Cardiac atrium fibroblast (primary cell): ENCODE measurements around the gene TNFSF12. TPM values are rescaled to one million over a fixed set of nuclear protein-coding genes. Genes with fewer than 3 reads are reported as not detected.

Experiments used
- total RNA-seq: library from RNA; depleted of rRNA; stranded (reverse); fragments of >200 nt; gene quantifications from 2 replicates; pipeline ENCODE4 v1.2.3, GENCODE V29; 2015

The TNFSF12 gene, protein sequence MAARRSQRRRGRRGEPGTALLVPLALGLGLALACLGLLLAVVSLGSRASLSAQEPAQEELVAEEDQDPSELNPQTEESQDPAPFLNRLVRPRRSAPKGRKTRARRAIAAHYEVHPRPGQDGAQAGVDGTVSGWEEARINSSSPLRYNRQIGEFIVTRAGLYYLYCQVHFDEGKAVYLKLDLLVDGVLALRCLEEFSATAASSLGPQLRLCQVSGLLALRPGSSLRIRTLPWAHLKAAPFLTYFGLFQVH
- total RNA-seq, result 39.2 and 40.1 TPM in 2 replicates

DNA sequence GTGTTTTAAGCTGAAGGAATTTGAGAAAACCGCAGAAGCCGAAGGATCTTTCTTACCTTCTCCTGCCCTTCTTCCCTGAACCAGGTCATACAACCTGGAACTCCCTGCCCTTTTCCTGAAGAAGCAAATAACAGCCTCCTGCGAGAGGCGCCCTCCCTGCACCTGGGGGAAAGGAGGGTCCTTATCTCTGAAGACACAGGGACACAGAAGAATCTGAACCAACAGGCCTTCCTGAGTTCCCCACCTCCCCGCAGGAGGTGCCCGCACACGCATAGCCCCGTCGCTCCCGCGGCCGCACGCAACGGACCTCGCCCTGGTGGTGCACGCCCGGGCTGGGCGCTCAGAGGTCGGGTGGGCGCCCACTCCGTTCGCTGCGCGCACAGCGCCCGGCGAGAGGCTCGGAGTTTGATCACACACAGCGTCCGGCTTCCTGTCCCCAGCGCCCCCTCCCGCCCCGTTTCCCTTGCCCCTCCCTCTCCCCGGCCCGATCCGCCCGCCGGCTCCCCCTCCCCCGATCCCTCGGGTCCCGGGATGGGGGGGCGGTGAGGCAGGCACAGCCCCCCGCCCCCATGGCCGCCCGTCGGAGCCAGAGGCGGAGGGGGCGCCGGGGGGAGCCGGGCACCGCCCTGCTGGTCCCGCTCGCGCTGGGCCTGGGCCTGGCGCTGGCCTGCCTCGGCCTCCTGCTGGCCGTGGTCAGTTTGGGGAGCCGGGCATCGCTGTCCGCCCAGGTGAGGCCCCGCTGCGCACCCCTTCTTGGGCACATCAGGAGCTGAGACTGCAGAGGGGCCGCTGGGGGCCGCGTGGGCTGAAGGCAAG lies at the start of gene TNFSF12:
Gene TNFSF12, plus strand, starts transcription at position 474 of the 816 bp plus-strand sequence. Its CDS starts 96 bp downstream, at position 570.

GRCh38 chr17:7558544-7559319 lies 9.9 kb downstream of the TNFSF12 start, which contains the start of gene TNFSF13:
Gene TNFSF13, plus strand, starts transcription at chr17:7558750. Its CDS starts 290 bp downstream, at chr17:7559040.

GRCh38 chr17:7561589-7562207 lies 12.8 kb downstream of the TNFSF12 start, which contains the start of gene SENP3:
Gene SENP3, plus strand, starts transcription at chr17:7561919. Its CDS starts 1,158 bp downstream, at chr17:7563077.

GRCh38 chr17:7579001-7579833 lies 30.4 kb downstream of the TNFSF12 start, which contains the start of gene CD68:
Gene CD68, plus strand, starts transcription at chr17:7579638. Its CDS starts 40 bp downstream, at chr17:7579678.

GRCh38 chr17:7583253-7584109 lies 34.6 kb downstream of the TNFSF12 start, which contains the start of gene MPDU1:
Gene MPDU1, plus strand, starts transcription at chr17:7583852. Its CDS starts 11 bp downstream, at chr17:7583863.

DNA sequence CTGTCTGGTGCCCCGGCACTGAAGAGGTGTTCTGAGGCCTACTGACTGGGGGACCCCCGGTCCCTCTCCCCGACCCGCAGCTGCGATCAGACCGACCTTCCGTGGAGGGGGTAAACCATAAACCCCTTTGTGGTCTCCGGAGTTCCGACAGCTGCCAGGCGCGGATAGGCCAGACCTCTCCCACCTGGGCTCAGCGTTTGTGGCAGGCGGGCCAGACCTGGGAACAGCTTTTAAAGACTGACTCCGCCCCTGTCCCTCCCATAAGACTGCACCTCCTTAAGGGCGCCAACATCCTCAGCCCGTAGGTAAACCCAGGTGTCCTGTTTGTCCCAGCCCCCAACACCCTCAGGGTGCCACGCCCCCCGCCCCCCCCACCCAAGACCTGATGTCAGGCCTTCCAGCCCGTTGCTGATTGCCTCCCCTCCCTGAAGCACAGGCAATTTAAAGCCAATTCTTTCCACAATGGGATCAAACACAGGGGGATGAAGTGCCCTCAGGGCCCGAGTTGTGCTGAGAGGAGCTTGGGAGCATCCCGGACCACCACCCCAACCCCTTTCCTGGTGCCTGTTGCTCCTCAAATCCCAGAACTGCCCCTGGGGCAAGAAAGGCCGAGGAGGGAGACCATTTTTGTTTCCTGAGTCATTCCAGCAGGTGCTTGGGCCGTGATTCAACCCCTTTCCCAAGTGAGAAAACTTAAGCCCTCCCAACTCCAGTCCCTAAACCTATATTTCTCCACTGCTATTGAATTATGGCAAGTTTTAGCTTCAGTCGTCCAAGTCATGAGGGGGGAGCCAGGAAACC lies 41.2 kb downstream of the TNFSF12 start, which contains the start of gene SOX15:
Gene SOX15, minus strand, starts transcription at position 204 of the 801 bp plus-strand sequence. CDS start 418 bp downstream, outside the sequence.

Other genes starting within 250 kb of the TNFSF12 start
- 521 and 571 TPM in 2 replicates for gene EIF5A, start 241.4 kb upstream of the TNFSF12 start, total RNA-seq
- 35.7 and 67.1 TPM in 2 replicates for gene GPS2, start 233.7 kb upstream of the TNFSF12 start, total RNA-seq
- 10.8 and 15.7 TPM in 2 replicates for gene NEURL4, start 219.7 kb upstream of the TNFSF12 start, total RNA-seq
- gene ACAP1, start 212.5 kb upstream of the TNFSF12 start, total RNA-seq, result not detected in 2 replicates
- 14.9 and 20.6 TPM in 2 replicates for gene KCTD11, start 196.9 kb upstream of the TNFSF12 start, total RNA-seq
- gene TMEM95, start 193.9 kb upstream of the TNFSF12 start, total RNA-seq, result not detected in 2 replicates
- gene TNK1, start 168.0 kb upstream of the TNFSF12 start, total RNA-seq, result under 0.01 and 0.18 TPM in 2 replicates
- 62.9 and 82.3 TPM in 2 replicates for gene PLSCR3, start 154.5 kb upstream of the TNFSF12 start, total RNA-seq
- 147 and 158 TPM in 2 replicates for gene TMEM256, start 145.0 kb upstream of the TNFSF12 start, total RNA-seq
- gene NLGN2, start 141.2 kb upstream of the TNFSF12 start, total RNA-seq, result 7.8 and 12.5 TPM in 2 replicates
- gene SPEM1, start 128.7 kb upstream of the TNFSF12 start, total RNA-seq, result not detected in 2 replicates
- not detected in 2 replicates for gene SPEM2, start 123.4 kb upstream of the TNFSF12 start, total RNA-seq
- gene SPEM3, start 120.2 kb upstream of the TNFSF12 start, total RNA-seq, result not detected in 2 replicates
- gene TMEM102, start 113.6 kb upstream of the TNFSF12 start, total RNA-seq, result 2.9 and 3.8 TPM in 2 replicates
- gene FGF11, start 109.5 kb upstream of the TNFSF12 start, total RNA-seq, result 1.8 and 3.4 TPM in 2 replicates
- gene CHRNB1, start 104.0 kb upstream of the TNFSF12 start, total RNA-seq, result 6.9 and 8.3 TPM in 2 replicates
- 20.4 and 27.2 TPM in 2 replicates for gene ZBTB4, start 69.4 kb upstream of the TNFSF12 start, total RNA-seq
- gene SLC35G6, start 67.6 kb upstream of the TNFSF12 start, total RNA-seq, result not detected in 2 replicates
- gene POLR2A, start 64.7 kb upstream of the TNFSF12 start, total RNA-seq, result 57.0 and 69.2 TPM in 2 replicates
- 2.8 and 11.4 TPM in 2 replicates for gene TNFSF13, start 9.7 kb downstream of the TNFSF12 start, total RNA-seq
- 42.2 and 62.5 TPM in 2 replicates for gene SENP3, start 12.9 kb downstream of the TNFSF12 start, total RNA-seq
- 19.3 and 30.1 TPM in 2 replicates for gene CD68, start 30.6 kb downstream of the TNFSF12 start, total RNA-seq
- gene MPDU1, start 34.8 kb downstream of the TNFSF12 start, total RNA-seq, result 156 and 212 TPM in 2 replicates
- gene SOX15, start 41.0 kb downstream of the TNFSF12 start, total RNA-seq, result not detected in 2 replicates
- 32.1 and 35.6 TPM in 2 replicates for gene FXR2, start 65.8 kb downstream of the TNFSF12 start, total RNA-seq
- gene SAT2, start 78.8 kb downstream of the TNFSF12 start, total RNA-seq, result 36.8 and 47.5 TPM in 2 replicates
- gene SHBG, start 81.1 kb downstream of the TNFSF12 start, total RNA-seq, result 1.6 TPM in 1 of 2 replicates, not detected in the other
- 2.9 TPM in 1 of 2 replicates, not detected in the other for gene ATP1B2, start 101.9 kb downstream of the TNFSF12 start, total RNA-seq
- gene TP53, start 138.4 kb downstream of the TNFSF12 start, total RNA-seq, result 42.1 and 51.4 TPM in 2 replicates
- gene WRAP53, start 139.4 kb downstream of the TNFSF12 start, total RNA-seq, result 4.7 and 7.9 TPM in 2 replicates
- gene EFNB3, start 156.1 kb downstream of the TNFSF12 start, total RNA-seq, result 6.6 and 7.0 TPM in 2 replicates
- gene DNAH2, start 168.7 kb downstream of the TNFSF12 start, total RNA-seq, result 2.3 and 6.3 TPM in 2 replicates